Liver (tissue), 9 donors: ENCODE measurements around the gene KCNT1. TPM values are rescaled to one million over a fixed set of nuclear protein-coding genes. Genes with fewer than 3 reads are reported as not detected.

Experiments
- DNase-seq: peaks from one replicate; pipeline ENCODE4 v3.0.0-alpha.2; 2017; ENCODE audit warnings: low spot score
- H3K27ac ChIP-seq, 2 donors: one replicate each; pipeline ENCODE4 v1.7.0; 2013; ENCODE audit warnings: inconsistent platforms in 2 of 2, low read length in 2 of 2, control low read depth in 1 of 2, low read depth in 1 of 2, mild to moderate bottlenecking in 1 of 2
- H3K27me3 ChIP-seq, 4 donors: one replicate each; pipeline versions ENCODE4 v1.6.1 to v1.7.0; 2013; ENCODE audit warnings: low read length in 3 of 4, inconsistent platforms in 1 of 4, mild to moderate bottlenecking in 1 of 4, moderate library complexity in 1 of 4; ENCODE audit not compliant: control insufficient read depth in 4 of 4, insufficient read depth in 4 of 4
- H3K36me3 ChIP-seq, 4 donors: one replicate each; pipeline versions ENCODE4 v1.6.1 to v1.7.0; 2013; ENCODE audit warnings: low read length in 3 of 4, mild to moderate bottlenecking in 3 of 4, low read depth in 1 of 4, moderate library complexity in 1 of 4; ENCODE audit not compliant: control insufficient read depth in 4 of 4, insufficient read depth in 3 of 4
- H3K4me1 ChIP-seq, 4 donors: one replicate each; pipeline versions ENCODE4 v1.6.1 to v1.7.0; 2013; ENCODE audit warnings: low read length in 3 of 4, mild to moderate bottlenecking in 3 of 4, moderate library complexity in 1 of 4; ENCODE audit not compliant: control insufficient read depth in 4 of 4, insufficient read depth in 4 of 4
- H3K4me3 ChIP-seq, 3 donors: one replicate each; pipeline versions ENCODE4 v1.6.1 to v1.7.0; 2013; ENCODE audit warnings: low read length in 3 of 3, control low read depth in 1 of 3, low read depth in 1 of 3, mild to moderate bottlenecking in 1 of 3
- H3K9ac ChIP-seq, 2 donors: one replicate each; pipeline ENCODE4 v1.7.0; 2013; ENCODE audit warnings: low read length in 2 of 2, mild to moderate bottlenecking in 2 of 2, moderate library complexity in 2 of 2, control low read depth in 1 of 2, low read depth in 1 of 2
- H3K9me3 ChIP-seq, 4 donors: one replicate each; pipeline versions ENCODE4 v1.6.1 to v1.7.0; 2013; ENCODE audit warnings: low read length in 3 of 4; ENCODE audit not compliant: control insufficient read depth in 4 of 4
- CTCF ChIP-seq: fragments of 150-350 bp; IDR thresholded peaks from 2 replicates; pipeline ENCODE4 v1.5.1; 2017; ENCODE audit warnings: improper control_type of control experiment, low read depth, low read length; ENCODE audit not compliant: missing input control
- EGR1 ChIP-seq, 2 donors: IDR thresholded peaks; 2 replicates each; pipeline ENCODE4 v1.6.1; 2016 to 2018; ENCODE audit warnings: antibody characterized with exemption in 2 of 2, low read depth in 2 of 2
- FOXA1 ChIP-seq: IDR thresholded peaks from 2 replicates; pipeline ENCODE4 v1.6.1; 2016; ENCODE audit warnings: antibody characterized with exemption
- FOXA2 ChIP-seq: IDR thresholded peaks from 2 replicates; pipeline ENCODE4 v1.6.1; 2016; ENCODE audit warnings: antibody characterized with exemption
- GABPA ChIP-seq, 2 donors: IDR thresholded peaks in 1 of 2; conservative IDR thresholded peaks in 1 of 2; 2 replicates each; pipeline ENCODE4 v1.6.1; 2016; ENCODE audit warnings: antibody characterized with exemption in 2 of 2, mild to moderate bottlenecking in 1 of 2, moderate library complexity in 1 of 2
- HNF4A ChIP-seq, 2 donors: conservative IDR thresholded peaks; 2 replicates each; pipeline ENCODE4 v1.6.1; 2016; ENCODE audit warnings: antibody characterized with exemption in 2 of 2, mild to moderate bottlenecking in 2 of 2
- HNF4G ChIP-seq: IDR thresholded peaks from 2 replicates; pipeline ENCODE4 v1.6.1; 2016; ENCODE audit warnings: antibody characterized with exemption
- JUND ChIP-seq, 2 donors: IDR thresholded peaks; 2 replicates each; pipeline ENCODE4 v1.6.1; 2016; ENCODE audit warnings: antibody characterized with exemption in 2 of 2
- MAX ChIP-seq: IDR thresholded peaks from 2 replicates; pipeline ENCODE4 v1.6.1; 2016; ENCODE audit warnings: antibody characterized with exemption
- NR2F2 ChIP-seq: IDR thresholded peaks from 2 replicates; pipeline ENCODE4 v1.6.1; 2016; ENCODE audit warnings: antibody characterized with exemption
- RAD21 ChIP-seq, 2 donors: IDR thresholded peaks; 2 replicates each; pipeline ENCODE4 v1.6.1; 2016; ENCODE audit warnings: antibody characterized with exemption in 2 of 2, mild to moderate bottlenecking in 2 of 2
- REST ChIP-seq: IDR thresholded peaks from 2 replicates; pipeline ENCODE4 v1.6.1; 2016; ENCODE audit warnings: antibody characterized with exemption, mild to moderate bottlenecking
- RXRA ChIP-seq, 2 donors: IDR thresholded peaks; 2 replicates each; pipeline ENCODE4 v1.6.1; 2017 to 2018; ENCODE audit warnings: antibody characterized with exemption in 2 of 2, mild to moderate bottlenecking in 1 of 2
- SP1 ChIP-seq: IDR thresholded peaks from 2 replicates; pipeline ENCODE4 v1.6.1; 2018; ENCODE audit warnings: antibody characterized with exemption, mild to moderate bottlenecking
- TAF1 ChIP-seq: conservative IDR thresholded peaks from 2 replicates; pipeline ENCODE4 v1.6.1; 2016; ENCODE audit warnings: antibody characterized with exemption, mild to moderate bottlenecking
- YY1 ChIP-seq: IDR thresholded peaks from 2 replicates; pipeline ENCODE4 v1.6.1; 2016; ENCODE audit warnings: antibody characterized with exemption, mild to moderate bottlenecking
- ZBTB33 ChIP-seq: IDR thresholded peaks from 2 replicates; pipeline ENCODE4 v1.6.1; 2016; ENCODE audit warnings: antibody characterized with exemption
- WGBS: extraction: QIAGEN DNeasy Blood & Tissue Kit; methylation state at CpG from one replicate; pipeline ENCODE4 v1.1.7; 2013; 5-methylcytosine and 5-hydroxymethylcytosine counted together
- polyA plus RNA-seq, 2 donors: library from polyadenylated mRNA; stranded (reverse) in 1 of 2; unstranded in 1 of 2; fragments of 200-250 nt in 1 of 2; fragments of >200 nt in 1 of 2; fragmentation: Nextera tagmentation in 1 of 2; extraction: Ambion mirVana in 1 of 2; gene quantifications; one replicate each; pipeline versions ENCODE4 v1.2.1 to v1.2.3, GENCODE V29; 2013 to 2015
- total RNA-seq, 2 donors: library from RNA; depleted of rRNA; stranded (reverse); fragments of >200 nt; gene quantifications; one replicate each; pipeline ENCODE4 v1.2.3, GENCODE V29; 2014
- TF ChIP-seq, protein P1 (sequence below): IDR thresholded peaks from 2 replicates; pipeline ENCODE4 v1.6.1; 2016; ENCODE audit warnings: antibody characterized with exemption
- donor health status: healthy.
- donor health status: healthy.
- donor health status: healthy.
- donor health status: healthy.
- donor health status: healthy.

KCNT1 gene
- total and polyA plus RNA-seq, 4 donors: 0.08 TPM; not detected in 2

GRCh38 chr9:135663451-135663770 lies 38.6 kb upstream of the KCNT1 start (continued):
- TF ChIP-seq CTCF: no peak

GRCh38 chr9:135663857-135664256 lies 38.1 kb upstream of the KCNT1 start:
- no peak overlapping the region for H3K9ac ChIP-seq
- H3K9me3 ChIP-seq: no peaks in the 10 kb centered on the region
- no peaks in the 10 kb centered on the region for H3K4me1 ChIP-seq
- H3K4me3 ChIP-seq: no peak overlapping the region
- no peaks in the 10 kb centered on the region for H3K27me3 ChIP-seq
- DNase-seq: no peak
- TF ChIP-seq REST (no peak), TAF1 (no peak), CTCF (no peak), YY1 (no peak)
- TF ChIP-seq, protein P1, sequence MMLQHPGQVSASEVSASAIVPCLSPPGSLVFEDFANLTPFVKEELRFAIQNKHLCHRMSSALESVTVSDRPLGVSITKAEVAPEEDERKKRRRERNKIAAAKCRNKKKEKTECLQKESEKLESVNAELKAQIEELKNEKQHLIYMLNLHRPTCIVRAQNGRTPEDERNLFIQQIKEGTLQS: no peak
- H3K27ac ChIP-seq: no peak overlapping the region
- WGBS: 80% methylated on average over 12 of the region's 12 CpGs
- no peaks in the 10 kb centered on the region for H3K36me3 ChIP-seq

- WGBS: 80% methylated on average over 10 of the region's 10 CpGs
- TF ChIP-seq JUND (IDR thresholded peaks at IDR 0.05) (no peak), GABPA (IDR thresholded peaks at IDR 0.05 in 1 of 2, conservative IDR thresholded peaks at IDR 0.05 in 1 of 2) (no peak), MAX (no peak), HNF4A (conservative IDR thresholded peaks at IDR 0.05) (no peak), FOXA1 (no peak), EGR1 (IDR thresholded peaks at IDR 0.05; ENCODE audit: low read depth in 2 of 2) (no peak), FOXA2 (no peak), SP1 (no peak), RAD21 (IDR thresholded peaks at IDR 0.05) (no peak), RXRA (IDR thresholded peaks at IDR 0.05) (no peak), ZBTB33 (no peak), HNF4G (no peak), NR2F2 (no peak)
- TF ChIP-seq, protein P1: no peak
Measured at GRCh38 chr9:135664266-135664665, 37.7 kb upstream of the KCNT1 start.

More at GRCh38 chr9:135664266-135664665, 37.7 kb upstream of the KCNT1 start:
- Histone ChIP-seq H3K36me3 (no peaks in the 10 kb centered on the region), H3K4me3 (no peak overlapping the region), H3K4me1 (no peaks in the 10 kb centered on the region), H3K9me3 (no peaks in the 10 kb centered on the region), H3K27me3 (no peaks in the 10 kb centered on the region), H3K9ac (no peak overlapping the region), H3K27ac (no peak overlapping the region)
- no peak for DNase-seq
